Ovary (tissue), 9 donors: ENCODE measurements around the gene HEATR5A. TPM values are rescaled to one million over a fixed set of nuclear protein-coding genes. Genes with fewer than 3 reads are reported as not detected.
"Not testable (repeated sequence)": the region's sequence is repeated elsewhere in the genome, so short reads cannot be mapped to it uniquely, and the experiment has no call there.

ENCODE experiments used
- DNase-seq, 5 donors: peaks; one replicate each; pipeline ENCODE4 v3.0.0-alpha.2; 2019 to 2020
- H3K27ac ChIP-seq, 2 donors: fragments of 200-600 bp; one replicate each; pipeline versions ENCODE4 v1.5.1 to v1.8.0; 2019 to 2022
- H3K27me3 ChIP-seq: fragments of 200-600 bp; one replicate; pipeline ENCODE4 v1.8.0; 2022
- H3K36me3 ChIP-seq: fragments of 200-600 bp; sonication (generic); one replicate; pipeline ENCODE4 v1.5.1; 2019
- H3K4me1 ChIP-seq: one replicate; pipeline ENCODE4 v1.8.1; 2013; ENCODE audit warnings: mild to moderate bottlenecking, moderate library complexity; ENCODE audit not compliant: insufficient read depth
- H3K4me3 ChIP-seq: fragments of 200-600 bp; sonication (generic); one replicate; pipeline ENCODE4 v1.5.1; 2017
- H3K9me3 ChIP-seq, 2 donors: fragments of 200-600 bp in 1 of 2; sonication (generic) in 1 of 2; one replicate each; pipeline versions ENCODE4 v1.5.1 to v1.8.1; 2013 to 2019; ENCODE audit warnings: mild to moderate bottlenecking in 1 of 2, moderate library complexity in 1 of 2
- EP300 ChIP-seq: sonication (generic); formaldehyde crosslinking; IDR thresholded peaks from one replicate; pipeline ENCODE4 v1.6.1; 2017; ENCODE audit warnings: antibody characterized with exemption
- POLR2A ChIP-seq: fragments of 450-650 bp; IDR thresholded peaks from one replicate; pipeline ENCODE4 v1.6.1; 2017; ENCODE audit warnings: antibody characterized with exemption, mild to moderate bottlenecking, moderate library complexity
- WGBS, 3 donors: extraction: QIAGEN DNeasy Blood & Tissue Kit in 1 of 3; methylation state at CpG; one replicate each; pipeline versions ENCODE4 v1.1.5 to v1.1.7; 2013 to 2017; 5-methylcytosine and 5-hydroxymethylcytosine counted together
- intact Hi-C, 4 donors: fragments of 100-400 bp; cut with DNase I; formaldehyde crosslinking; loops; one replicate each; pipeline versions ENCODE4 v1.11.0 to v1.15.1; 2022 to 2023
- polyA plus RNA-seq, 2 donors: library from polyadenylated mRNA; stranded (reverse); fragments of 200-250 nt in 1 of 2; fragments of 350-450 nt in 1 of 2; fragmentation: Illumina TruSeq in 1 of 2; extraction: RNeasy Lipid Tissue Mini Kit (QIAGEN cat#74804) in 1 of 2; gene quantifications; one replicate each; pipeline ENCODE4 v1.2.3, GENCODE V29; 2013 to 2014
- total RNA-seq, 7 donors: library from RNA; depleted of rRNA in 2 of 7; stranded (reverse); fragments of >200 nt in 2 of 7; fragmentation: NEBNext Ultra II Directional in 3 of 7; extraction: Animal tissue kit (Norgen Biotek cat#: 25700) in 3 of 7; gene quantifications; one replicate each; pipeline versions ENCODE4 v1.1.0 to v1.2.4, GENCODE V29; 2016 to 2023
- TF ChIP-seq, protein P1 (sequence below), 3 donors: fragments of 450-650 bp in 2 of 3; fragments of 200-600 bp in 1 of 3; IDR thresholded peaks; one replicate each; pipeline versions ENCODE4 v1.5.1 to v1.8.0; 2016 to 2022; ENCODE audit warnings: antibody characterized with exemption in 3 of 3, mild to moderate bottlenecking in 1 of 3
- donor health status: DM: no; HTN: no; CAD: no; lungs with moderate emphysema.
- donor health status: DM: no; HTN: no; CAD: no.
- donor health status: Bipolar disorder and iron deficiency.
- donor health status: DM: yes; HTN: yes; CAD: no.
- donor health status: DM: no; HTN: no; CAD: no.
- donor health status: DM: yes; HTN: yes; CAD: no.

Gene HEATR5A
- total and polyA plus RNA-seq, 9 donors: 6.2 to 32.9 (median 22.4) TPM

DNA sequence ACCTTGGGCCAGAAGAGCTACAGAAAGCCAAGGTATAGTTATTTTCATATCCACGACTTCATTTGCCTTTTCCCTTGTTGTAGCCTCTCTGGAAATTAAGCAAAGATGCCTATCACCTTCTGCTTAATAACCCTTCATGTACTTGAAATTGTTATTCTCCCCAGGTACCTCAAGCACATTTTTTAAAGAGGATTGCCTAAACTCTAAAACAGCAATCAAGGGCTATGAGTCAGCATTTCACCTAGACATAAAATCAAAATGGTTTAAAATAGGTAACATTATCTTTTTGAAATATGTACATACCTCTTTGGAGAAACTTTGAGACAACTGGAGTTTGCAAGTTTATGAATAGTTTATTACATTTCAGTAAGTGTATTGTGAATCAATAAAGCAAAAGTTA lies 25.4 kb upstream of the HEATR5A start:
- Histone ChIP-seq H3K4me3 (no peak overlapping the region), H3K36me3 (no peaks in the 10 kb centered on the region), H3K27me3 (no peaks in the 10 kb centered on the region), H3K9me3 (no peaks in the 10 kb centered on the region), H3K4me1 (no peaks in the 10 kb centered on the region), H3K27ac (no peak overlapping the region)
- DNase-seq: no peak
- WGBS, 3 donors: 71 to 93% (median 86%) methylated on average over 1 of the region's 1 CpG
- TF ChIP-seq POLR2A: no peak
- intact Hi-C loops: no loop called here

DNA sequence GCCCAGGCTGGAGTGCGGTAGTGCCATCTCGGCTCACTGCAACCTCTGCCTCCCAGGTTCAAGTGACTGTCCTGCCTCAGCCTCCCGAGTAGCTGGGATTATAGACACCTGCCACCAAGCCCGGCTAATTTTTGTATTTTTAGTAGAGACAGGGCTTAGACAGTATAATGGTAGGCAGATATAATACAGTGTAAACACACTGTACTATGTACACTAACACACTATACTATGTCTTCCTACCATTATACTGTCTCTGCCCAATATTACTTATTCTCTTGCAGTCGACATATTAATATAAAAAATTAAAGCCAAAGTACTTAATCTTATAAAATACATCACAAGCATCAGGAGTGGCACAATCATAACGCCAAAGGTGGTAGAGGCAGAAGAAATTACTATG lies 21.9 kb upstream of the HEATR5A start:
- WGBS, 3 donors: 68 to 77% (median 73%) methylated on average over 6 of the region's 6 CpGs
- TF ChIP-seq POLR2A (no peak), EP300 (no peak)
- TF ChIP-seq, protein P1, sequence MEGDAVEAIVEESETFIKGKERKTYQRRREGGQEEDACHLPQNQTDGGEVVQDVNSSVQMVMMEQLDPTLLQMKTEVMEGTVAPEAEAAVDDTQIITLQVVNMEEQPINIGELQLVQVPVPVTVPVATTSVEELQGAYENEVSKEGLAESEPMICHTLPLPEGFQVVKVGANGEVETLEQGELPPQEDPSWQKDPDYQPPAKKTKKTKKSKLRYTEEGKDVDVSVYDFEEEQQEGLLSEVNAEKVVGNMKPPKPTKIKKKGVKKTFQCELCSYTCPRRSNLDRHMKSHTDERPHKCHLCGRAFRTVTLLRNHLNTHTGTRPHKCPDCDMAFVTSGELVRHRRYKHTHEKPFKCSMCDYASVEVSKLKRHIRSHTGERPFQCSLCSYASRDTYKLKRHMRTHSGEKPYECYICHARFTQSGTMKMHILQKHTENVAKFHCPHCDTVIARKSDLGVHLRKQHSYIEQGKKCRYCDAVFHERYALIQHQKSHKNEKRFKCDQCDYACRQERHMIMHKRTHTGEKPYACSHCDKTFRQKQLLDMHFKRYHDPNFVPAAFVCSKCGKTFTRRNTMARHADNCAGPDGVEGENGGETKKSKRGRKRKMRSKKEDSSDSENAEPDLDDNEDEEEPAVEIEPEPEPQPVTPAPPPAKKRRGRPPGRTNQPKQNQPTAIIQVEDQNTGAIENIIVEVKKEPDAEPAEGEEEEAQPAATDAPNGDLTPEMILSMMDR (IDR thresholded peaks at IDR 0.05): no peak
- H3K27ac ChIP-seq: no peak overlapping the region

DNA sequence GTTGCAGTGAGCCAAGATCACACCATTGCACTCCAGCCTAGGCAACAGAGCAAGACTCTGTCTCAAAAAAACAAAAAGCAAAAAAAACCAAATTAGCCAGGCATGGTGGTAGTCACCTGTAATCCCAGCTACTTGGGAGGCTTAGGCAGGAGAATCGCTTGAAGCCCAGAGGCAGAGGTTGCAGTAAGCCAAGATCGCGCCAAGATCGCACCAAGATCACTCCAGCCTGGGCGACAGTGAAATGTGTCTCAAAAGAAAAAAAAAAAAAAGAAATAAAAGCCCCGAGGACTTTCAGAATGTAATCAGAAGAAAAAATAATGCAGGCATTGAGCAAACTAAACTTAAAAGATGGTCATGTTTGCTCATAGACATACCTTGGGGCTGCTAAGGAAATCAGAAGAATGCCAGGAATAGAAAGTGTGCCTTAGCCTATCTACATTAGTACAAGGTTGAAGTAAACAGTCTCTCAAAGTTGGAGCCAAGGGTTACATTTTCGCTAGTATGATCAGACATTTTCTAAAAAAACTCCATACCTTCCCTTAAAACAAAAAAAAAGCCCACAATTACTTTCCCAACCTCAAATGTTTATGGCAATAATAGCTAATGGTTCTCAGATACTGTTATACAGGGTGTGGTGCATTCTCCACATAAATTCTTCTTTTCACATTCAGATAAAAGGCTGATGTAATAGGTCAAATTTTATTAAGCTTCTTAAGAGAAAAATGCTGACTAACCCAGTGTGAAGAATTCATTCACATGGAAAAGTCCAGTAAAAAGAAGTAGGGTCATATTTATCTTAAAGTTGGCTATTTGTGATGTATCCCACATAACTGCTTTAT lies 21.1 kb upstream of the HEATR5A start:
- H3K9me3 ChIP-seq: no peaks in the 10 kb centered on the region
- intact Hi-C loops: no loop called here
- no peak for DNase-seq
- TF ChIP-seq, protein P1 (IDR thresholded peaks at IDR 0.05): no peak
- TF ChIP-seq EP300: no peak
- no peak for TF ChIP-seq POLR2A
- no peaks in the 10 kb centered on the region for H3K4me1 ChIP-seq
- 56 to 70% (median 65%) methylated on average over 7 of the region's 7 CpGs for WGBS, 3 donors
- H3K36me3 ChIP-seq: no peaks in the 10 kb centered on the region
- no peak overlapping the region for H3K27ac ChIP-seq
- no peaks in the 10 kb centered on the region for H3K27me3 ChIP-seq
- no peak overlapping the region for H3K4me3 ChIP-seq

More for the DNA sequence above, 21.9 kb upstream of the HEATR5A start:
- Histone ChIP-seq H3K9me3 (no peaks in the 10 kb centered on the region), H3K36me3 (no peaks in the 10 kb centered on the region), H3K27me3 (no peaks in the 10 kb centered on the region), H3K4me1 (no peaks in the 10 kb centered on the region), H3K4me3 (no peak overlapping the region)
- intact Hi-C loops: no loop called here
- no peak for DNase-seq

GRCh38 chr14:31440280-31440679 lies 19.9 kb upstream of the HEATR5A start:
- TF ChIP-seq POLR2A (no peak), EP300 (no peak)
- TF ChIP-seq, protein P1 (IDR thresholded peaks at IDR 0.05): no peak
- no peaks in the 10 kb centered on the region for H3K9me3 ChIP-seq
- H3K27me3 ChIP-seq: no peaks in the 10 kb centered on the region
- intact Hi-C loops: no loop called here
- DNase-seq: no peak
- no peaks in the 10 kb centered on the region for H3K4me1 ChIP-seq
- H3K36me3 ChIP-seq: no peaks in the 10 kb centered on the region
- no peak overlapping the region for H3K4me3 ChIP-seq
- H3K27ac ChIP-seq: no peak overlapping the region

DNA sequence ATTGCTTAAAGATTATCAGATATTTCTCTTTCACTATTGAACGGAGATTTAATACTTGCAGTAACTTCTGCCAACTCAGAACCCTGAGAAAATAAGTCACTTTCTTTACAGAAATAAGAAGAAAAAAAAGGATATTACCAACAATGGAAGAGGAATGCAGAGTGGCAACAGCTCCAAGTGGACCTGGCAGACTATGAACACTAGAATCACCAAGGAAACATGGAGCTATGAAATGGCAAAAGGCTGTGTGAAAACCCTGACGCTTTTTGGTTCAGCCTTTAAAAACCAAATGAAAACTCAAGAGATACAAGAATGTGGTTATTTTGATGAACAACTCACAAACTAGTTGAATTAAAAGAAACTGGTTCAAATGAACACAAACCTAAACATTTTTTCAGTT lies 19.2 kb upstream of the HEATR5A start:
- intact Hi-C loops: no loop called here
- Histone ChIP-seq H3K9me3 (no peaks in the 10 kb centered on the region), H3K27me3 (no peaks in the 10 kb centered on the region), H3K4me3 (no peak overlapping the region), H3K27ac (no peak overlapping the region), H3K4me1 (no peaks in the 10 kb centered on the region), H3K36me3 (no peaks in the 10 kb centered on the region)
- TF ChIP-seq EP300 (no peak), POLR2A (no peak)
- TF ChIP-seq, protein P1 (IDR thresholded peaks at IDR 0.05): no peak
- WGBS, 3 donors: 75 to 80% (median 79%) methylated on average over 2 of the region's 2 CpGs
- DNase-seq: no peak

- H3K27ac ChIP-seq, H3K4me1 ChIP-seq, H3K36me3 ChIP-seq, DNase-seq, H3K4me3 ChIP-seq, intact Hi-C loops, H3K9me3 ChIP-seq, H3K27me3 ChIP-seq: not testable (repeated sequence)
- WGBS, 3 donors: 91 to 96% (median 95%) methylated on average over 10 to 37 of the region's 45 CpGs
Observed at GRCh38 chr14:31437045-31437691, 16.8 kb upstream of the HEATR5A start.
